ENCODE measurements around the gene CD40. TPM values are rescaled to one million over a fixed set of nuclear protein-coding genes. Genes with fewer than 3 reads are reported as not detected.

CD40 gene
- polyA plus RNA-seq, 2 of the 4 experiments (the other 2 are of a cell fraction): 4.9 to 5.2 TPM

DNA sequence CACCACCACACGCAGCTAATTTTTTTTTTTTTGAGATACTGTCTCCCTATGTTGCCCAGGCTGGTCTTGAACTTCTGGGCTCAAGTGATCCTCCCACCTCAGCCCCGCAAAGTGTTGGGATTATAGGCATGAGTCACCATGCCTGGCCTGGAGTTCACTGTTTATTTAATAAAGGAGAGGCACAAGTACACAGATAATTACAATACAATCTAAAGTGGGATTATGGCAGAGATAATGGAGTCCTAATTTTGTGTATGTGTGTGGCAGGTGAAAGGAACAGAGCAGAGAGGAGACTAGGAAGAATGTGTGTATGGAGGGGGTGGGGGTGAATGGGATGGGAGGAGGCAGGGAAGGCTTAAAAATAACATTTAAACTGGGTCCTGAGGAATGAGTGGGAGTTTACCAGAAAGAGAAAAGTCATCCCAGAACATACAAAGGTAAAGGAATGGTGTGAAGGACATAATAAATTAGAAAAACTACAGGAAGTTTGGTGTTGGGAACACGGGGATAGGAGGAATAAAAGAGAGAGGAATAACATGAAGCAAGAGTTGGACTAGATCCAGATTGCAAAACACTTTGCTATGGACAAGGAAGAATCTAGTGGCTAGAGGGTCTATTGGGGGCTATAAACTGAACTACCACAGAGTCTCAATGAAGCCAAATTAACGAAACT lies 32.8 kb upstream of the CD40 start (continued):
- TF ChIP-seq NPAS2 (CRISPR knock-in tag; IDR thresholded peaks at IDR 0.05; ENCODE audit: borderline replicate concordance): no peak
- no peak for TF ChIP-seq ZSCAN20 (CRISPR knock-in tag; IDR thresholded peaks at IDR 0.05)

- 70% methylated on average over 8 of the region's 8 CpGs for WGBS (ENCODE audit: missing lambda C conversion rate)
- ATAC-seq (no peak), FAIRE-seq (no peak), DNase-seq (ENCODE audit: low read depth in 1 of 2, low spot score in 1 of 2) (peak in 1 of 2 experiments; percentile 19)
- H3K27ac ChIP-seq: no peak overlapping the region
- POLR2A ChIA-PET: no interaction called here
- TF ChIP-seq NPAS2 (CRISPR knock-in tag; IDR thresholded peaks at IDR 0.05; ENCODE audit: borderline replicate concordance) (no peak), CHD2 (IDR thresholded peaks at IDR 0.05; ENCODE audit: low read length, partially characterized antibody) (no peak), RAD21 (conservative IDR thresholded peaks at IDR 0.05 in 1 of 2, IDR thresholded peaks at IDR 0.05 in 1 of 2) (peak; percentile 17 to 20; a peak in 1 of 5 replicates), MYC (IDR thresholded peaks at IDR 0.05; ENCODE audit: borderline replicate concordance, low read length) (no peak), NR3C1 (IDR thresholded peaks at IDR 0.05) (no peak), FOSB (CRISPR knock-in tag; IDR thresholded peaks at IDR 0.05) (no peak), FOSL2 (IDR thresholded peaks at IDR 0.05) (no peak), FOSL2 (CRISPR knock-in tag; IDR thresholded peaks at IDR 0.05) (no peak), MAZ (IDR thresholded peaks at IDR 0.05; ENCODE audit: borderline replicate concordance, low read depth, low read length) (no peak), REST (IDR thresholded peaks at IDR 0.05) (no peak), SMC3 (IDR thresholded peaks at IDR 0.05) (peak; percentile 49)
- TF ChIP-seq, protein P1, sequence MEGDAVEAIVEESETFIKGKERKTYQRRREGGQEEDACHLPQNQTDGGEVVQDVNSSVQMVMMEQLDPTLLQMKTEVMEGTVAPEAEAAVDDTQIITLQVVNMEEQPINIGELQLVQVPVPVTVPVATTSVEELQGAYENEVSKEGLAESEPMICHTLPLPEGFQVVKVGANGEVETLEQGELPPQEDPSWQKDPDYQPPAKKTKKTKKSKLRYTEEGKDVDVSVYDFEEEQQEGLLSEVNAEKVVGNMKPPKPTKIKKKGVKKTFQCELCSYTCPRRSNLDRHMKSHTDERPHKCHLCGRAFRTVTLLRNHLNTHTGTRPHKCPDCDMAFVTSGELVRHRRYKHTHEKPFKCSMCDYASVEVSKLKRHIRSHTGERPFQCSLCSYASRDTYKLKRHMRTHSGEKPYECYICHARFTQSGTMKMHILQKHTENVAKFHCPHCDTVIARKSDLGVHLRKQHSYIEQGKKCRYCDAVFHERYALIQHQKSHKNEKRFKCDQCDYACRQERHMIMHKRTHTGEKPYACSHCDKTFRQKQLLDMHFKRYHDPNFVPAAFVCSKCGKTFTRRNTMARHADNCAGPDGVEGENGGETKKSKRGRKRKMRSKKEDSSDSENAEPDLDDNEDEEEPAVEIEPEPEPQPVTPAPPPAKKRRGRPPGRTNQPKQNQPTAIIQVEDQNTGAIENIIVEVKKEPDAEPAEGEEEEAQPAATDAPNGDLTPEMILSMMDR (IDR thresholded peaks at IDR 0.05): peak; percentile 46
- peak overlapping the region; percentile 77; the same call in 1 of the 3 replicates for H3K4me2 ChIP-seq
- no peaks in the 10 kb centered on the region for H3K9me3 ChIP-seq
- H3K4me3 ChIP-seq: no peak overlapping the region
- peaks cover 45% of the 10 kb centered on the region for H3K4me1 ChIP-seq
- CTCF ChIA-PET: interaction anchor here (0.7 to 2.4 kb wide), 8 partner anchors 10 to 261 kb away, joined by 3 to 29 read pairs (median 6); no protein-coding TSS in a partner anchor
Measured at GRCh38 chr20:46087161-46087560, 31.0 kb upstream of the CD40 start.

- peak overlapping the region; percentile 70 for H3K4me3 ChIP-seq
- FAIRE-seq (no peak), ATAC-seq (no peak), DNase-seq (ENCODE audit: low read depth in 1 of 2, low spot score in 1 of 2) (peak; percentile 10 to 22)
- 5% methylated on average over 22 of the region's 22 CpGs for WGBS (ENCODE audit: missing lambda C conversion rate)
- H3K9me3 ChIP-seq: no peaks in the 10 kb centered on the region
- ChIA-PET POLR2A (interaction anchor here (0.8 to 1.0 kb wide), 3 partner anchors 13 to 120 kb away, joined by 3 read pairs; no protein-coding TSS in a partner anchor), CTCF (interaction anchor here (0.6 to 2.4 kb wide), 9 partner anchors 10 to 1302 kb away, joined by 3 to 29 read pairs (median 5); no protein-coding TSS in a partner anchor)
- peak overlapping the region; percentile 97 to 98 for H3K27ac ChIP-seq
- H3K4me1 ChIP-seq: peaks cover 45% of the 10 kb centered on the region
- TF ChIP-seq TP53 (CRISPR knock-in tag; IDR thresholded peaks at IDR 0.05) (no peak), POLR2A (IDR thresholded peaks at IDR 0.05; ENCODE audit: low read length) (no peak), NFE2L2 (conservative IDR thresholded peaks at IDR 0.05; ENCODE audit: low read length) (no peak), FOXS1 (CRISPR knock-in tag; IDR thresholded peaks at IDR 0.05) (no peak), NPAS2 (CRISPR knock-in tag; IDR thresholded peaks at IDR 0.05; ENCODE audit: borderline replicate concordance) (no peak), PBX3 (IDR thresholded peaks at IDR 0.05) (no peak), ESRRA (IDR thresholded peaks at IDR 0.05; ENCODE audit: borderline replicate concordance, low read length) (no peak), RFX5 (IDR thresholded peaks at IDR 0.05) (no peak), ZNF302 (CRISPR knock-in tag; IDR thresholded peaks at IDR 0.05) (no peak), FOSB (CRISPR knock-in tag; IDR thresholded peaks at IDR 0.05) (no peak), RNF2 (IDR thresholded peaks at IDR 0.05; ENCODE audit: borderline replicate concordance, low read depth) (no peak), GATA3 (IDR thresholded peaks at IDR 0.05; ENCODE audit: borderline replicate concordance) (no peak), CEBPB (IDR thresholded peaks at IDR 0.05) (no peak)
- TF ChIP-seq, protein P1 (IDR thresholded peaks at IDR 0.05): no peak
- H3K4me2 ChIP-seq: peak overlapping the region; percentile 77
Measured at GRCh38 chr20:46088409-46089166, 29.5 kb upstream of the CD40 start.

Measured in A549 (cell line).